MG63 (cell line): ENCODE data around the gene DCTPP1. TPM values are rescaled to one million over a fixed set of nuclear protein-coding genes. Genes with fewer than 3 reads are reported as not detected.
A peak's percentile ranks its signal among the peaks of the same experiment; 100 is the strongest.
"Not testable (repeated sequence)": the region's sequence is repeated elsewhere in the genome, so short reads cannot be mapped to it uniquely, and the experiment has no call there.

ENCODE experiments used
- DNase-seq: peaks from one replicate; pipeline ENCODE4 v3.0.0-alpha.2; 2020
- H3K27me3 ChIP-seq: fragments of 250-450 bp; sonication (Bioruptor Pico); 2 replicates; pipeline ENCODE4 v1.5.1; 2020; ENCODE audit warnings: mild to moderate bottlenecking, moderate library complexity
- H3K36me3 ChIP-seq: fragments of 250-450 bp; sonication (Bioruptor Pico); 2 replicates; pipeline ENCODE4 v1.5.1; 2020; ENCODE audit warnings: mild to moderate bottlenecking, moderate library complexity
- H3K4me3 ChIP-seq: fragments of 250-450 bp; sonication (Bioruptor Pico); 2 replicates; pipeline ENCODE4 v1.5.1; 2020; ENCODE audit warnings: mild to moderate bottlenecking, moderate library complexity
- H3K9me3 ChIP-seq: fragments of 250-450 bp; sonication (Bioruptor Pico); 2 replicates; pipeline ENCODE4 v1.5.1; 2020; ENCODE audit warnings: mild to moderate bottlenecking, moderate library complexity
- total RNA-seq: library from RNA; depleted of rRNA; stranded (reverse); fragments of >200 nt; shearing (Covaris generic); gene quantifications from 2 replicates; pipeline ENCODE4 v1.2.3, GENCODE V29; 2014; ENCODE audit warnings: low replicate concordance

The DCTPP1 gene
- total RNA-seq, 1 experiment from 2014 or later: 131 TPM

DNA sequence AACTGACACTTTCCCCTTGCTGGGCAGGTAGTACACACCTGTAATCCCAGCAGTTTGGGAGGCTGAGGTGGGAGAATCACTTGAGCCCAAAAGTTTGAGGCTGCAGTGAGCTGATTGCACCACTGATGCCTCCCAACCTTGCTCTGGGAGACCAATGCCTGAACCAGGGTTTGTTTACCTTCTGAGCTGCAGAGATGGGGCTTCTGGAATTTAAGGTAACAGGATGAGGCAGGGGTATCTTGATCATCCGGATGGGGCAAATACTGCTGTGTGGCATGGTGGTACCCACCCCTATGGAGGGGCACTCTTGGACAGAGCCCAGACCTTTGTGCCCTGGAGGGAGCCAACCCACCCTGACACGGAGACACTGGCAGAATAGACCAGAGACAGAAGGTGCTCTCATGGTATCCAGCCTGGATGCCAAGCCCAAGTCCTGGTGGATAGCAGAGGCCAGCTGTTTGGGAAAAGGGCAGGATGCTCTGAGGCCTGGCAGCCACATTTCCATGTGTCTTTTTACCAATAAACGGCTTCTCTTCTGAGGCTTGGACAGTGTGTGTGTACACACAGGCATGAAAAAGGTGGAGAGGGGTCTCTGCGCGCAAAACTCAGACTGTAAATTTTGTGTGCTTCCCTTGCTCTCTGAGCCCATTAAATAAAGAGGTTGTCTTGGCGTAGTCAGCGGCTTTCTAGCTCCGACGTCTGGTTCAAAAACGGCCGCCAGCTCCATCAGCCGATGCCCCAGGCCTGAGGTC lies 30.2 kb downstream of the DCTPP1 start:
- Histone ChIP-seq H3K36me3 (peaks cover 17% of the 10 kb centered on the region), H3K4me3 (peak overlapping the region; percentile 50), H3K9me3 (no peaks in the 10 kb centered on the region), H3K27me3 (no peaks in the 10 kb centered on the region)
- DNase-seq: no peak

DNA sequence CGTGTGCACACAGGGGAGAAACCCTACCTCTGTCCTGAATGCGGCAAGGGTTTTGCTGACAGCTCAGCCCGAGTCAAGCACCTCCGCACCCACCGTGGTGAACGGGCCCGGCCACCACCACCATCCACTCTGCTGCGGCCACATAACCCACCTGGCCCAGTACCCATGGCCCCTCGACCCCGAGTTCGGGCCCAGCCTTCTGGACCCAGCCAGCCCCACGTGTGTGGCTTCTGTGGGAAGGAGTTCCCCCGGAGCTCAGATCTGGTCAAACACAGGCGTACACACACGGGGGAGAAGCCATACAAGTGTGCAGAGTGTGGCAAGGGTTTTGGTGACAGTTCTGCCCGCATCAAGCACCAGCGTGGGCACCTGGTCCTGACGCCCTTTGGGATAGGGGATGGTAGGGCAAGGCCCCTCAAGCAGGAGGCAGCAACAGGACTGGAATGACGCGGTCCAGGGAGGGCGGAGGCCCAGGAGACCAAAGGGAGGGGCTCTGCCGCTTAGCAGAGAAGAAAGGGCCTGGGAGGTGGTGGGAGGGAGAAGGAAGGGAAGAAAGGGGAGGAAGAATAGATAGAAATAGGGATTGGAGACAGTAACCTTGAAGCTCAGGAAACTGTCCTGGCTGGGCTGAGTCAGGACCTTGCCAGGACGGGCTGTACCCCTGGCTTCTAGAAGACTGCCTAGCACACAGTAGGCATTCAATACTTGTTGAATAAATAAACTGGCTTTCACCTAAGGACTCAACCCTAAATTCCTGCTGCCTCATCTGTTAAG lies 31.0 kb downstream of the DCTPP1 start:
- no peaks in the 10 kb centered on the region for H3K27me3 ChIP-seq
- H3K9me3 ChIP-seq: no peaks in the 10 kb centered on the region
- H3K36me3 ChIP-seq: peaks cover 17% of the 10 kb centered on the region
- no peak for DNase-seq
- H3K4me3 ChIP-seq: no peak overlapping the region

DNA sequence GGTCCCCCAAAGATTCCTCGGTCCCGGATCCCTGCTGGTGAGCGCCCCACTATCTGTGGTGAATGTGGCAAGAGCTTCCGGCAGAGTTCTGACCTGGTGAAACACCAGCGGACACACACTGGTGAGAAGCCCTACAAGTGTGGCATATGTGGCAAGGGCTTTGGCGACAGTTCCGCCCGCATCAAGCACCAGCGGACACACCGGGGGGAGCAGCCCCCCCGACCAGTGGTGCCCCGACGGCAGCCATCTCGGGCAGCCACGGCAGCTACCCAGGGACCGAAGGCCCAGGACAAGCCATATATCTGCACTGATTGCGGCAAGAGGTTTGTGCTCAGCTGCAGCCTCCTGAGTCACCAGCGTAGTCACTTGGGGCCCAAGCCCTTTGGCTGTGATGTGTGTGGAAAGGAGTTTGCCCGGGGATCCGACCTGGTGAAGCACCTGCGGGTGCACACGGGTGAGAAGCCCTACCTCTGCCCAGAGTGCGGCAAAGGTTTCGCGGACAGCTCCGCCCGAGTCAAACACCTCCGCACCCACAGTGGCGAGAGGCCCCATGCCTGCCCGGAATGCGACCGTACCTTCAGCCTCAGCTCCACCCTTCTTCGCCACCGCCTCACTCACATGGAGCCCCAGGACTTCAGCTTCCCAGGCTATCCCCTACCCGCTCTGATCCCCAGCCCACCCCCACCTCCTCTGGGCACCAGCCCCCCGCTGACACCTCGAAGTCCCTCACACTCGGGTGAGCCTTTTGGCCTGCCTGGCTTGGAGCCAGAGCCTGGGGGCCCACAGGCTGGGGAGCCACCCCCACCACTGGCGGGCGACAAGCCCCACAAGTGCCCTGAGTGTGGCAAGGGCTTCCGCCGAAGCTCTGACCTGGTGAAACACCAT lies 31.8 kb downstream of the DCTPP1 start:
- Histone ChIP-seq H3K9me3 (no peaks in the 10 kb centered on the region), H3K27me3 (no peaks in the 10 kb centered on the region), H3K36me3 (peaks cover 17% of the 10 kb centered on the region), H3K4me3 (no peak overlapping the region)
- DNase-seq: no peak

DNA sequence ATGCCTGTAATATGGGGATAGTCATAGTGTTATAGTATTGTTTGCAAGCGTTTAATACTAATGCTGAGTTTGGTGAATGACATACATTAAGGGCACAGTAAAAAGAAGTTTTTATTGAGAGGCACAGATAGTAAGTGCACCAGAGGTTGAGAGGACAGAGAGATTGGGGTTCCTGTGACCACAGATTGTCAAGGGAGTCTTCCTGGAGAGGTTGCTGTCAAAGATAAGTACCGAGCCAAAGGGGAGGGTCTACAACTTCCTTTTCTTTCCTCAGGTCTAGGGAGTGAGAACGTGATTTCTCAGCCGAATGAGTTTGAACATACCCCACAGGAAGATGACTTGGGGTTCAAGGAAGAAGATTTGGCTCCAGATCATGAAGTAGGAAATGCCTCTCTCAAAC lies 32.8 kb downstream of the DCTPP1 start:
- Histone ChIP-seq H3K9me3 (no peaks in the 10 kb centered on the region), H3K36me3 (peaks cover 17% of the 10 kb centered on the region), H3K27me3 (no peaks in the 10 kb centered on the region), H3K4me3 (no peak overlapping the region)
- no peak for DNase-seq

DNA sequence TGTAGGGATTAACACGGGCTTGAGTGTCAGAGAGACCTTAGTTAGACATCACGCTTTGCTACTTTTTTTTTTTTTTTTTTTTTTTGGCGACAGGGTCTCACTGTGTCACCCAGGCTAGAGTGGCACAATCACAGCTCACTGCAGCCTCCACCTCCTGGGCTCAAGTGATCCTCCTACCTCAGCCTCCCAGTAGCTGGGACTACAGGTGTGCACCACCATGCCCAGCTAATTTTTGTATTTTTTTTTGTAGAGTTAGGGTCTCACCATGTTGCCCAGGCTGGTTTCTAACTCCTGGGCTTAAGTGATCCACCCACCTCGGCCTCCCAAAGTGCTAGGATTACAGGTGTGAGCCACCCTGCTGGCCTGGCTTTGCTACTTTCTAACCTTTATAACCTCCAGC lies 33.2 kb downstream of the DCTPP1 start:
- not testable (repeated sequence) for H3K27me3 ChIP-seq, DNase-seq, H3K9me3 ChIP-seq
- peak overlapping the region; percentile 97; the same call in 1 of the 2 replicates for H3K4me3 ChIP-seq
- H3K36me3 ChIP-seq: peaks cover 17% of the 10 kb centered on the region

DNA sequence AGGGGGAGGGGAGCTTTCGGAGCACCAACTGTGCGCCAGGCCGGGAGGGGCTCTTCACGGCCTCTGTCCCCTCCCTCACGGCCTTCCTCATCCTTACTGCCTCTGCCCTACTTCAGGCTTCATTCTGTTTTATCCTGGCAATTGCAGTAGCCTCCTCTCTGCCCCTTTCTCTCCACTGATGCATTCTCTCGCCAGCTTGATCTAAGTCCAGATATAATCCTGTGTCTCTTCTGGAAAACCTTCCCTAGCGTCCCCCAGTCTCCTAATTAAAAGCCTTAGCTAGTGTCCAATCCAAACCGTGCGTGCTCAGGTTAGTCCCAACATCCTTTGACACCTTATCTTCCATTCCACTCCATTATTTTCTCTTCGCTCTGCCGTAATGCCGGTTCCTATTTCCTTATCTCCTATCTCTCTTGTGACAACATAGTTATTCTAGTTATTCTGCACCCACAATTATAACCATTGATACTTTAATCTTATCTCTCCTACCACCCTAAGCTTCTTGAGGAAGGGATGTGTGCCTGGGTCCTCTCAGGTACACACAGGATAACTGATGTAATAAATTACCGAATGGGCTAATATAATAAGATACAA lies 33.7 kb downstream of the DCTPP1 start:
- no peaks in the 10 kb centered on the region for H3K27me3 ChIP-seq
- no peaks in the 10 kb centered on the region for H3K9me3 ChIP-seq
- DNase-seq: peak; percentile 59
- peaks cover 17% of the 10 kb centered on the region for H3K36me3 ChIP-seq
- peak overlapping the region; percentile 97 for H3K4me3 ChIP-seq

DNA sequence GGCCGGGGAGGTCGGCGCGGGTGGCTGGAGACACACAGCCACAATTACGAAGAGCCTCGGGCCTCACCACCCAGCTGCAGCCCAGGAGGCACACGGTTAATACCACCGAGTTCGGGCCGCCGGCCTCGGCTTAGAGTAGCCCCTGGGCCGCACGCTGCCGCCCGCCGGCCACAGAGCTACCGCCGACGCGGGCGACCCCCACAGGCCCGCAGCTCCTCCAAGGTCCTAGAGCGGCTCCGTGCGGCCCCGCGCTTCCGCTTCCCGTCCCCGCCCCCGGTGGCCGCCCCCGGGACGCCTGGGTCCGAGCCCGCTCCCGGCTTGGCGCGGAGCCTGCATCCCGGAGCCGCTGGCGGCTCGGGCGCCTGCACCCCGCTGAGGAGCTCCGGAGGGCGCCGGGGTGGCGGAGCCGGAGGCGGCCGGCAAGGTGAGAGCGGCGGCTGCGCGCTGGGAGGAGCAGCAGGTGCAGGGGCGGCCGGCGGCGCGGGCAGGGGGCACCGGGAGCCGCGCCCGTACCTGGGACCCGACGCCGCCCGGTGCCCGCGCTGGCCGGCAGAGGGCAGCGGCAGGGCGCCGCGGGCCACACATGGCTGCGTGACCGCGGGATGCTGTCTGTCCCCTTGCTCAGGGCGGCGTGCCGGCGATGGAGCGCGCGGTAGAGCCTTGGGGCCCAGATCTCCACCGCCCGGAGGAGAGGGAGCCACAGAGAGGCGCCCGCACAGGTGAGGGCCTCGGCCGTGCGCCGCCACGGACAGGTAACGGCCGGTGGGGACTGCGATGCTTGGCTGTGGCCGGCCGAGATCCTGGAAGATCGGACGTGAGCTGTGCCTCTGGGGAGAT lies 34.5 kb downstream of the DCTPP1 start, which contains the start of gene ZNF48:
TSS of gene ZNF48 (plus strand) at position 266 of the 837 bp plus-strand sequence. CDS start at position 641, 375 bp downstream.
- Histone ChIP-seq H3K36me3 (peaks cover 17% of the 10 kb centered on the region), H3K9me3 (no peaks in the 10 kb centered on the region), H3K4me3 (peak within 1 kb of the TSS; percentile 97), H3K27me3 (no peaks in the 10 kb centered on the region)
- peak; percentile 86 for DNase-seq

DNA sequence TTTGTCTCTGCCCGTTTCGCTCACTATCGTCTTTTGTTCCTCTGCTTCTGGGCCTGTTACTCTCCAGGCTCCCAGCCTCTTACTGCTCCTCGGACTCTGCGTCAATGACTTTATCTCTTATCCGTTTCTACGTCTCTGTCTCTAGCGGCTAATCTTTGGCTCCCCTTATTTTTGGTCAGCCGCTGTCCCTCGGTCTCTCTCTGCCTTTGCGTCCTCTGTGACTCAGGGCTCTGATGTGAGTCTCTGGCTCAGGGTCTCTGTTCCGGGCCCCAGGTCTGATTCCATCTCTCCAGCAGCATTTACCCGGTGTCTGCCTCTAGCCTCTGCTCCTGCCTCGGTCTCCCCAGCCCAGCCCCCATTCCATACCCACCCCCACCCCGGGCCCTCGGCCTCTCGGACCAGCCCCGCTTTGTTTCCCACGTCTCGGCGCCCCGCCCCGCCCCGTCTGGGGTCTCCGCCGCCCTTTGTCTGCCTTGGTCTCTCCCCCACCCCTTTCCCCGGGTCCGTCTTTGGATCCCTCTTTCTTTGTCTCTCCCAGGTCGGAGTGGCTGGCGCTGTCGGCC lies 35.2 kb downstream of the DCTPP1 start:
- Histone ChIP-seq H3K4me3 (peak overlapping the region; percentile 97), H3K9me3 (no peaks in the 10 kb centered on the region)
- no peak for DNase-seq

DNA sequence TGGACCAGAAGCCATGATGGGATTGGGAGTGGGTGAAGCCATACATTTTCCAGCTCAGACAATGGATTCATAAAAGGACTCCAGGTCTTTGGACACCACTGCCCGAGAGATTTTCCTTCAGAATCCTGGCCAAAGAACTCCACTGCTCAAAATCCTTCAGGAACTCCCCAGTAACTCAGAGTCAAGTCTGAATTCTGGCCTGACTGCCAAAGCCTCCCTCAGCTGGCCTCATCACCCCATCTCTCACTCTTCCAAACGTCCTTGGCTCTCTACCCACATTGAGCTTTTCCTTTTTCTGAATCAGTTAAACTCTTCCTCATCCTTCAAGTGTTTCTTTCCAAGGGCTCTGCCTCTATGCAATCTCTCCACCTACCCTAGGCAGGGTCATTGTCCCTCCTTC lies 46.3 kb downstream of the DCTPP1 start:
- Histone ChIP-seq H3K36me3 (peaks cover 2% of the 10 kb centered on the region; the same call in 1 of the 2 replicates), H3K9me3 (no peaks in the 10 kb centered on the region), H3K27me3 (no peaks in the 10 kb centered on the region), H3K4me3 (no peak overlapping the region)
- DNase-seq: no peak

More for the DNA sequence above, 35.2 kb downstream of the DCTPP1 start:
- H3K36me3 ChIP-seq: peaks cover 17% of the 10 kb centered on the region
- H3K27me3 ChIP-seq: no peaks in the 10 kb centered on the region

DNA sequence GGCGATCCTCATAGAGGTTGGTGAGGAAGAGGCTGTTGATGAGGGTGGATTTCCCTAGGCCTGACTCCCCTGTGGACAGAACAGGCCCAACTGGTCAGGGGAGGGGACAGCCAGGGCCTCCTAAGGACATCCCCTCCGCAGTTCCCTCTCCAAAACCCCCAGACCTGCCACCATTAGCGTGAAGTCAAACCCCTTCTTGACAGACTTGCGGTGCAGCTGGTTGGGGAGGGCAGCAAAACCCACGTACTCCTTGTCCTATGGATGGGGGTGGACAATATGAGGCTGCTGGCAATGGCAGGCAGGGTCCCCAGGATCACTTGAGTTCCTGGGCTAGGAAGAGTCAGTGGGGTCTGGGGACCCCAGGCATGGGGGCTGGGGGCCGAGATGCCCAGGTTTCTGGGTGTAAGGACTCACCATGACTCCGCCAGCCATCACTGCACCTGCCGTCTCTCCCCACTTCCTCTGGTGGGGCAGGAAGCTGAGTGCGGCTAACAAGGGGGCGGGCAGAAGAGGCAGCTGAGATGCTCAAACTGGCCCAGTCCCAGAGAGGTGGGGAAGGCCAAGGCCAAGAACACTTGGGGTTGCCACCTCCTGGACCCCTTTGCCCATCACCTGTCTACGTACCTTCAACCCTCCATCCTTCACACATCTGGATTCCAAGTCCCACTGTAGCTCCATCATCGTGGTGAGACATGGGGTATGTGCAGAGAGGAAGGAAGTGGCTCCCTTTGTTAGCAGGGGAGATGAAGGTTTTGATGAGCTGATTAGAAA lies 47.5 kb downstream of the DCTPP1 start, which contains the start of gene SEPTIN1:
TSS of gene SEPTIN1 (minus strand) at position 451 of the 771 bp plus-strand sequence. CDS start at position 432, 19 bp downstream.
- no peak for DNase-seq
- H3K9me3 ChIP-seq: no peaks in the 10 kb centered on the region

DNA sequence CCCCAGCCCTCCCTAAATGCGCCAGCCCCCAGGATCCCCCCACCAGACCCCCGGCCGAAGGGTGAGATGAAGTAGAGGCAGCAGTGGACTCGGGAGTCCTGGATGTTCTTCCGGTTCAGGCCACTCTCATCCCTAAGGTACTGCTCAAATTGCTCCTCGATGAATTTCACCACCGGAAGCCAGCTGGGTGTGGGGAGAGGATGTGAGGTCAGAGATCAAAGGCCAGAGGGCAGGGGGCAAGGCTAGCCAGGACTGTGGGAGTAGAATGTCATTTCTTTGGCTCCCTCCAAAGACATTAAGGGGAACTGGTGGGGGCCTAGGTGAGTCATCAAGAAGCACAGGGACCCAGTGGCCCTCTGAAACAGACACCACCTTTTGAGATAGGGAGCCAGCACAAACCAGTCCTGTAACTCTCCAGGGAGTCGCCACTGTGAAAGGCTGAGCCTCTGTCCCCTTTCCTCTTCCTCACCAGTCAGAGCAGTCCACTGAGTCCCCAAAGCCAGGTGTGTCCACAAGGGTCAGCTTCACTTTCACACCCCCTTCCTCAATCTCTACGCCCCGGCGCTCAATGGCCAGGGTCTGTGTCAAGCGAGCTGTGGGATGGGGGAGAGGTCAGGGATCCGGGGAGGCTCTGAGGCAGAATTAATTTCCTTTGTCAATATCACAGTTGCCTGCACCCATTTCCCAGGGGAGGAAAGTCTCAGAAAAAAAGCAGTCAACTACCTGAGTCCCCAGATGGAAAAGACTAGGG lies 48.4 kb downstream of the DCTPP1 start:
- Histone ChIP-seq H3K27me3 (no peaks in the 10 kb centered on the region), H3K9me3 (no peaks in the 10 kb centered on the region), H3K4me3 (no peak overlapping the region), H3K36me3 (peaks cover 2% of the 10 kb centered on the region; the same call in 1 of the 2 replicates)
- no peak for DNase-seq

More for the DNA sequence above, 47.5 kb downstream of the DCTPP1 start, which contains the start of gene SEPTIN1:
- H3K36me3 ChIP-seq: peaks cover 2% of the 10 kb centered on the region; the same call in 1 of the 2 replicates
- H3K4me3 ChIP-seq: no peak within 1 kb of the TSS
- H3K27me3 ChIP-seq: no peaks in the 10 kb centered on the region

DNA sequence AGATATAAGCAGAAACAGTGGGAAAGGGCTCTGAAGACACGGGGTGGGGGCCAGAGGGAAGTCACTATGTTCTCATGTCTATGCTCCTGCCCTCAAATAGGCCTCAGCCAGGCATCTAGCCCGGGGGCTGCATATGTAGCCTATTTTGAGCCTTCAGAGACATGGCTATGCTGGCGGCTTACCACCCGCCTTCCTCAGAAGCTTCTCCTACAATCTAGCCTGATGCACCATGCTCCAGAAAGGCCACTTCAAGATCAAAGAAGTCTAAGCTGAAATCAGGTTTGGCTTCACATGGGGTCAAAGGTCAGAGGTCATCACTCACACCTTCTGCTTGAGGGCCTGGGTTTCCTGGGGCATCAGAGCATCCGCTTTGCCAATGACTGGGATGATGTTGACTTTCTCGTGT lies 49.0 kb downstream of the DCTPP1 start:
- DNase-seq: no peak
- Histone ChIP-seq H3K9me3 (no peaks in the 10 kb centered on the region), H3K36me3 (peaks cover 2% of the 10 kb centered on the region; the same call in 1 of the 2 replicates), H3K4me3 (no peak overlapping the region), H3K27me3 (no peaks in the 10 kb centered on the region)

DNA sequence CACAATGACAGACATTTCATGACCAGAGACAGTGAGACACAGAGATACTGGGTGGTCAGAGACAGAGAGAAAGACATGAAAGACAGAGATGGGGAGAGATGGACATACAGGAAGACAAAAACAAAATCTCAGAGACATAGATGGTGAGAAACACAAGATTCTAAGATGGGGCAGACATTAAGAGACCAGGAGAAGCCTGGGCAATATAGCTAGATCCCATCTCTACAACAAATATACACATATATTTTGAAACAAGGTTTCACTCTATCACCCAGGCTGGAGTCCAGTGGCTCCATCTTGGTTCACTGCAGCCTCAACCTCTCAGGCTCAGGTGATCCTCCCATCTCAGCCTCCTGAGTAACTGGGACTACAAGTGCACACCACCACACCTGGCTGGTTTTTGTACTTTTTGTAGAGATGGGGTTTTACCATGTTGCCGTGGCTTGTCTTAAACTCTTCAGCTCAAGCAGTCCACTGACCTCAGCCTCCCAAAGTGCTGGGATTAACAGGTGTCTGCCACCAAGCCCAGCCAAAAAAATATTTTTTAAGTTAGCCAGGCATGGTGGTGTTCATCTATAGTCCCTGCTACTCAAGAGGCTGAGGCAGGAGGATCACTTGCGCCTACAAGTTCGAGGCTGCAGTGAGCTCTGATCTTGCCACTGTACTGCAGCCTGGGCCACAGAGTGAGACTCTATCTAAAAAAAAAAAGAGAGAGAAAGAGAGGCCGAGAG lies 49.6 kb downstream of the DCTPP1 start:
- DNase-seq: no peak
- H3K36me3 ChIP-seq: peaks cover 2% of the 10 kb centered on the region; the same call in 1 of the 2 replicates
- no peaks in the 10 kb centered on the region for H3K9me3 ChIP-seq
- H3K4me3 ChIP-seq: no peak overlapping the region
- no peaks in the 10 kb centered on the region for H3K27me3 ChIP-seq
